CD4-positive, alpha-beta T cell (primary cell): ENCODE measurements around the gene IGFALS. TPM values are rescaled to one million over a fixed set of nuclear protein-coding genes. Genes with fewer than 3 reads are reported as not detected.

Experiments used
- ATAC-seq: fragments of 200-7000 bp; cut with Tn5 transposase; one replicate; pipeline ENCODE4 v1.10.0; 2022; ENCODE audit warnings: mild to moderate bottlenecking; ENCODE audit not compliant: poor library complexity
- CTCF ChIA-PET: fragments of 350-600 bp; sonication (Branson Sonifier 250); formaldehyde crosslinking; loops from one replicate; lab custom pipeline; 2021; ENCODE audit warnings: antibody characterized with exemption, inconsistent platforms; lab: Charles Lee
- POLR2A ChIA-PET: fragments of 350-600 bp; sonication (Branson Sonifier 250); formaldehyde crosslinking; loops from one replicate; lab custom pipeline; 2021; ENCODE audit warnings: antibody characterized with exemption, inconsistent platforms; lab: Charles Lee
- DNase-seq, 14 experiments: peaks; one replicate each; pipeline ENCODE4 v3.0.0-alpha.2; 2013 to 2020; ENCODE audit warnings: mixed read lengths in 2 of 14
- H3K27ac ChIP-seq, 2 donors: one replicate each; pipeline versions ENCODE4 v1.5.1 to v1.7.0; 2013; ENCODE audit warnings: low read length in 2 of 2, low read depth in 1 of 2, mild to moderate bottlenecking in 1 of 2
- H3K27me3 ChIP-seq, 2 experiments: 1 replicate in 1 of 2; 2 replicates in 1 of 2; pipeline versions ENCODE4 v1.6.1 to v1.7.0; 2013; ENCODE audit warnings: low read length in 2 of 2, control low read depth in 1 of 2, mild to moderate bottlenecking in 1 of 2, moderate library complexity in 1 of 2; ENCODE audit not compliant: insufficient read depth in 2 of 2, control insufficient read depth in 1 of 2
- H3K36me3 ChIP-seq: one replicate; pipeline ENCODE4 v1.6.1; 2013; ENCODE audit warnings: low read length, control low read depth; ENCODE audit not compliant: insufficient read depth
- H3K4me1 ChIP-seq: one replicate; pipeline ENCODE4 v1.6.1; 2013; ENCODE audit warnings: low read length, control low read depth; ENCODE audit not compliant: insufficient read depth
- H3K4me3 ChIP-seq: one replicate; pipeline ENCODE4 v1.5.1; 2013; ENCODE audit warnings: mild to moderate bottlenecking, low read length, moderate library complexity
- H3K9me3 ChIP-seq, 2 experiments: 1 replicate in 1 of 2; 2 replicates in 1 of 2; pipeline versions ENCODE4 v1.6.1 to v1.7.0; 2013; ENCODE audit warnings: low read length in 2 of 2, mild to moderate bottlenecking in 2 of 2, control low read depth in 1 of 2, moderate library complexity in 1 of 2; ENCODE audit not compliant: control insufficient read depth in 1 of 2, insufficient read depth in 1 of 2
- H3K27ac Mint-ChIP-seq: one replicate; pipeline ENCODE4 v1.8.0; 2020; ENCODE audit warnings: mixed read lengths
- H3K27me3 Mint-ChIP-seq: one replicate; pipeline ENCODE4 v1.8.0; 2021; ENCODE audit warnings: mixed read lengths
- H3K36me3 Mint-ChIP-seq: one replicate; pipeline ENCODE4 v1.8.0; 2021; ENCODE audit warnings: low read depth, mixed read lengths
- H3K4me1 Mint-ChIP-seq: one replicate; pipeline ENCODE4 v1.8.0; 2021; ENCODE audit warnings: low read depth, mixed read lengths
- H3K4me3 Mint-ChIP-seq: one replicate; pipeline ENCODE4 v1.8.0; 2020; ENCODE audit warnings: mild to moderate bottlenecking, mixed read lengths
- H3K9me3 Mint-ChIP-seq: one replicate; pipeline ENCODE4 v1.8.0; 2020; ENCODE audit warnings: mixed read lengths
- intact Hi-C, 2 experiments: fragments of 100-400 bp; cut with DNase I in 1 of 2; cut with micrococcal nuclease in 1 of 2; formaldehyde crosslinking; loops; one replicate each; pipeline versions ENCODE4 v1.15.1 to v1.9.0; 2023 to 2025; cut with DNase I, micrococcal nuclease
- total RNA-seq, 174 experiments: library from RNA in 2 of 174; stranded (reverse) in 2 of 174; gene quantifications; one replicate each; pipeline ENCODE4 v1.2.3 and lab custom pipeline; 2021 to 2026
- TF ChIP-seq, protein P1 (sequence below): fragments of 200-600 bp; IDR thresholded peaks from one replicate; pipeline ENCODE4 v1.8.0; 2022; ENCODE audit warnings: antibody characterized with exemption, mild to moderate bottlenecking

IGFALS gene
- total RNA-seq, 2 experiments from 2014 or later, result 0.67 to 0.80 TPM

DNA sequence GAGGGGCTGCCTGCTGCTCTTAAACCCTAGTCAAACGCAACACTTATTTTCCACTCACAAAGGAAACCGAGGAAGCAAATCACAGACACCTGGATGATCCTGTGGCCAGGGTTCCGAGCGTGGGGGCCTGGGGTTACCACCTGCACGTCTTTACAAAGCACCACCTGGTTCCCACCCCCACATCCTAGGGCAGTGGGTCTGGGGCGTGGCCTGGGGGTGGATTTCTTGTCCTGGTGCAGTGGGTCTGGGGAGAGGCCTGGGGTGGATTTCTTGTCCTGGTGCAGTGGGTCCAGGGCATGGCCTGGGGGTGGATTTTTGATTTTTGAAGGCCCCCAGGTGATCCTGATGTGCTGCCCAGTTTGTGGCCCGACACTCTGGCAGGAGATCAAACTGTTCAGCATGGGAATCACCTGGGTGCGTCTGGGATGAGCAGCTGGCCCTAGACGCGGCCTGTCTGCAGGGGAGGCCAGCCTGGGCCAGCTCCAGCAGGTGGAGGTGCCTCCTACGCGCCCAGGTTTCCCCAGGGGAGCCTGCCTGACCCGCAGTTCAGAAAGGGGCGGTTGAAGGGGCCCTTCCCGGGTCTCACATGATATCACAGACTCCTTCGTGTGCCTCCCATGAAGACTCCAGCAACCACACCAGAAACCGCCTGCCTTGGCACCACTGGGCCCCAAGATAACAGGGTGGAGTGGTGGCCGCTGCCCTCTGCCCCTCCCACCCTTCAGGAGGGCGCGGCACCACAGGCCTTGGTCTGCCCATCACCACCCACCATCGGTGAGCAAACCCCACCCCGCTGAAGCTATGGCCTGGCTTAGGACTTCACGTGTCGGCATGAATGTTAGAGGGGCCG lies 26.8 kb upstream of the IGFALS start:
- Mint-ChIP-seq H3K4me3 (no peak overlapping the region), H3K36me3 (peaks cover 18% of the 10 kb centered on the region)
- POLR2A ChIA-PET, result no interaction called here

DNA sequence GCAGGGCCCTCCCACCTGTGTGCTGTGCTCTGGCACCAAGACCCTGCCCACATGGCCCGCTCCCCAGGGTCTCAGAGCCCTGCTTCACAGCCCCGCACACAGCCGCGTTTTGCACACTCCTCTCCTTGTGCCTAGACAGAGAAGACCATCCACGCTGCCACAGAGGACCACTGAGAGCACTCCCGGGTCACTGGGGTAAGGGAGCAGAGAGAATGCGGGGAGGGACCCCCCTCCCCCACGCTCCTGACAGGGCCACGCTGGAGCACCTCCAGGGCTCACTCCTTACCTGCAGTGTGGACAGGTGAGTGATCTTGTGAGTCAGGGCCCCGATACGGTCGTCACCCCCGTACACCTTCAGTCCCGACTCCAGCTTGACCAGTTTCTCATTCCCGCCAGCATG lies 26.1 kb upstream of the IGFALS start:
- TF ChIP-seq, protein P1, sequence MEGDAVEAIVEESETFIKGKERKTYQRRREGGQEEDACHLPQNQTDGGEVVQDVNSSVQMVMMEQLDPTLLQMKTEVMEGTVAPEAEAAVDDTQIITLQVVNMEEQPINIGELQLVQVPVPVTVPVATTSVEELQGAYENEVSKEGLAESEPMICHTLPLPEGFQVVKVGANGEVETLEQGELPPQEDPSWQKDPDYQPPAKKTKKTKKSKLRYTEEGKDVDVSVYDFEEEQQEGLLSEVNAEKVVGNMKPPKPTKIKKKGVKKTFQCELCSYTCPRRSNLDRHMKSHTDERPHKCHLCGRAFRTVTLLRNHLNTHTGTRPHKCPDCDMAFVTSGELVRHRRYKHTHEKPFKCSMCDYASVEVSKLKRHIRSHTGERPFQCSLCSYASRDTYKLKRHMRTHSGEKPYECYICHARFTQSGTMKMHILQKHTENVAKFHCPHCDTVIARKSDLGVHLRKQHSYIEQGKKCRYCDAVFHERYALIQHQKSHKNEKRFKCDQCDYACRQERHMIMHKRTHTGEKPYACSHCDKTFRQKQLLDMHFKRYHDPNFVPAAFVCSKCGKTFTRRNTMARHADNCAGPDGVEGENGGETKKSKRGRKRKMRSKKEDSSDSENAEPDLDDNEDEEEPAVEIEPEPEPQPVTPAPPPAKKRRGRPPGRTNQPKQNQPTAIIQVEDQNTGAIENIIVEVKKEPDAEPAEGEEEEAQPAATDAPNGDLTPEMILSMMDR, result no peak
- peaks cover 65% of the 10 kb centered on the region for H3K36me3 ChIP-seq
- CTCF ChIA-PET, result no interaction called here

More for the DNA sequence above, 26.8 kb upstream of the IGFALS start:
- H3K9me3 Mint-ChIP-seq, result no peaks in the 10 kb centered on the region
- peaks cover 26% of the 10 kb centered on the region for H3K4me1 ChIP-seq
- intact Hi-C loops, result no loop called here
- H3K27ac Mint-ChIP-seq, result no peak overlapping the region
- no peaks in the 10 kb centered on the region for H3K9me3 ChIP-seq
- ATAC-seq (no peak), DNase-seq (no peak)
- H3K27me3 ChIP-seq, result no peaks in the 10 kb centered on the region
- H3K4me3 ChIP-seq, result no peak overlapping the region
- no peak overlapping the region for H3K27ac ChIP-seq
- CTCF ChIA-PET, result no interaction called here
- H3K27me3 Mint-ChIP-seq, result no peaks in the 10 kb centered on the region
- TF ChIP-seq, protein P1, result no peak
- peaks cover 8% of the 10 kb centered on the region for H3K4me1 Mint-ChIP-seq
- H3K36me3 ChIP-seq, result peaks cover 65% of the 10 kb centered on the region

DNA sequence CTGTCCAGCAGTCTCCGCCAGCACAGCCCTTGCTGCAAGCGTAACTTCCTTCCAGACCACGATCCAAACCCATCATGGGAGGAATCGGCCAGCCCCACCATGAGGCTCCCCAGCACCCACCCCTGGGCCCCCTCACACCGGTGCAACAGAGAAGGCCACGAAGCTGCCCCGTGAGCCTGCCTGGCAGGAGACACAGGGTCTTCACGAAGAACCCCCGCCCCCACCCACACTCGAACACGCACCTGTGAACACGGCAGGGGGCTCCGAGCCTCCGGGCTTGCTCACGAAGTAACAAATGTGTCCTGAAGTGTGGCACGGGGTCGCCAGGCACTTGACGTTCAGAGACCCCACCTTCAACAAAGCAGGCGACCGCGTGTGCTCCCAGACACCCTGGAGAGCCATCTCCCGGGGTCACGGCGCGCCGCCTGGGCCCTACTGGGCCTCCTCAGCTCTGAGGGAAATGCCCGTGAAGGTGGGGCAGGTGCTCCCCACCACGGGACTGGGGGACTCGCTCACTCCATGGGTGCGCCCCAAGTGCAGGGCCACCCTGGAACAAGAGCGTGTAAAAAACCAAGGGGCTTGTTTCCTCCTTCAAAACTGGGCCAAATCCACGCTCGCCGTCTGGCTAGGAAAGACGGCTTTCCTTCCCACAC lies 25.5 kb upstream of the IGFALS start:
- Histone ChIP-seq H3K36me3 (peaks cover 66% of the 10 kb centered on the region), H3K9me3 (no peaks in the 10 kb centered on the region), H3K27ac (no peak overlapping the region), H3K4me1 (peaks cover 13% of the 10 kb centered on the region), H3K4me3 (no peak overlapping the region), H3K27me3 (no peaks in the 10 kb centered on the region)
- H3K9me3 Mint-ChIP-seq, result no peaks in the 10 kb centered on the region
- ATAC-seq, result no peak
- CTCF ChIA-PET, result no interaction called here
- peaks cover 24% of the 10 kb centered on the region for H3K36me3 Mint-ChIP-seq
- POLR2A ChIA-PET, result no interaction called here
- DNase-seq, result no peak
- no peak overlapping the region for H3K4me3 Mint-ChIP-seq
- intact Hi-C loops, result no loop called here
- H3K4me1 Mint-ChIP-seq, result no peaks in the 10 kb centered on the region
- no peaks in the 10 kb centered on the region for H3K27me3 Mint-ChIP-seq
- TF ChIP-seq, protein P1, result no peak
- H3K27ac Mint-ChIP-seq, result no peak overlapping the region

More for the DNA sequence above, 26.1 kb upstream of the IGFALS start:
- POLR2A ChIA-PET, result no interaction called here
- intact Hi-C loops, result no loop called here
- Mint-ChIP-seq H3K4me1 (peaks cover 3% of the 10 kb centered on the region), H3K4me3 (no peak overlapping the region), H3K27me3 (no peaks in the 10 kb centered on the region), H3K36me3 (peaks cover 24% of the 10 kb centered on the region), H3K27ac (no peak overlapping the region), H3K9me3 (no peaks in the 10 kb centered on the region)
- Histone ChIP-seq H3K27ac (no peak overlapping the region), H3K9me3 (no peaks in the 10 kb centered on the region), H3K4me3 (no peak overlapping the region), H3K4me1 (peaks cover 19% of the 10 kb centered on the region), H3K27me3 (no peaks in the 10 kb centered on the region)
- ATAC-seq, result no peak
- no peak for DNase-seq
